Heart left ventricle (tissue), 16 donors: ENCODE data around the gene LRP1B. TPM values are rescaled to one million over a fixed set of nuclear protein-coding genes. Genes with fewer than 3 reads are reported as not detected.

Experiments
- ATAC-seq, 4 donors: fragments of 200-7000 bp; cut with Tn5 transposase; one replicate each; pipeline ENCODE4 v1.9.1; 2020 to 2022; ENCODE audit warnings: moderate library complexity in 4 of 4, mild to moderate bottlenecking in 3 of 4, moderate number of reproducible peaks in 1 of 4
- DNase-seq, 5 donors: peaks; one replicate each; pipeline ENCODE4 v3.0.0-alpha.2; 2020
- H3K27ac ChIP-seq, 12 donors: fragments of 200-600 bp; sonication (generic) in 4 of 12; one replicate each; pipeline versions ENCODE4 v1.5.0 to v1.8.0; 2016 to 2022; ENCODE audit warnings: mild to moderate bottlenecking in 2 of 12
- H3K27me3 ChIP-seq, 9 donors: fragments of 200-600 bp; sonication (generic) in 2 of 9; one replicate each; pipeline versions ENCODE4 v1.5.1 to v1.8.0; 2016 to 2022; ENCODE audit warnings: mild to moderate bottlenecking in 3 of 9
- H3K36me3 ChIP-seq, 9 donors: fragments of 200-600 bp; sonication (generic) in 2 of 9; one replicate each; pipeline versions ENCODE4 v1.5.0 to v1.8.0; 2018 to 2022; ENCODE audit warnings: mild to moderate bottlenecking in 2 of 9
- H3K4me1 ChIP-seq, 12 donors: fragments of 200-600 bp; sonication (generic) in 4 of 12; one replicate each; pipeline versions ENCODE4 v1.5.0 to v1.8.0; 2016 to 2022; ENCODE audit warnings: mild to moderate bottlenecking in 3 of 12
- H3K4me3 ChIP-seq, 12 donors: fragments of 200-600 bp; sonication (generic) in 4 of 12; one replicate each; pipeline versions ENCODE4 v1.5.0 to v1.8.0; 2017 to 2022; ENCODE audit warnings: mild to moderate bottlenecking in 9 of 12, moderate library complexity in 4 of 12
- H3K9me3 ChIP-seq, 12 donors: fragments of 200-600 bp; sonication (generic) in 4 of 12; one replicate each; pipeline versions ENCODE4 v1.5.0 to v1.8.0; 2016 to 2022; ENCODE audit warnings: mild to moderate bottlenecking in 1 of 12
- CTCF ChIP-seq, 12 donors: fragments of 200-600 bp; sonication (generic) in 4 of 12; IDR thresholded peaks; one replicate each; pipeline versions ENCODE4 v1.5.0 to v1.8.0; 2018 to 2022; ENCODE audit warnings: antibody characterized with exemption in 12 of 12, mild to moderate bottlenecking in 5 of 12
- POLR2A ChIP-seq, 2 donors: fragments of 450-650 bp; IDR thresholded peaks; one replicate each; pipeline ENCODE4 v1.6.1; 2017; ENCODE audit warnings: antibody characterized with exemption in 2 of 2, mild to moderate bottlenecking in 2 of 2, moderate library complexity in 2 of 2
- WGBS, 4 donors: extraction: QIAGEN DNeasy Blood & Tissue Kit in 2 of 4; methylation state at CpG; one replicate each; pipeline versions ENCODE4 v1.1.5 to v1.1.7; 2013 to 2018; 5-methylcytosine and 5-hydroxymethylcytosine counted together
- intact Hi-C, 10 donors: fragments of 100-400 bp; cut with DNase I; formaldehyde crosslinking; loops; one replicate each; pipeline versions ENCODE4 v1.11.1 to v1.14.2; 2022
- polyA plus RNA-seq, 2 donors: library from polyadenylated mRNA; stranded (reverse); fragments of 200-250 nt; gene quantifications; one replicate each; pipeline ENCODE4 v1.2.3, GENCODE V29; 2013
- total RNA-seq, 9 donors: library from RNA; depleted of rRNA in 2 of 9; stranded (reverse); fragments of >200 nt in 2 of 9; fragmentation: NEBNext Ultra II Directional in 3 of 9; extraction: Animal tissue kit (Norgen Biotek cat#: 25700) in 3 of 9; gene quantifications; one replicate each; pipeline versions ENCODE4 v1.1.0 to v1.2.4, GENCODE V29; 2016 to 2023
- donor health status: ischemic (EF 13 %, LVEDD 7.1; RV severe dilation, severe dysfunction).
- donor health status: healthy with polysubstance abuse.
- donor health status: DM: no; HTN: yes; CAD: no.
- donor health status: DM: no; HTN: no; CAD: no.
- donor health status: ischemic (EF 25% LVEDD 6.9; RV normal size, moderate dysfunction).
- donor health status: ischemic (EF 25% LVEDD 5.7; RV mildly dilated, moderate dysfunction).
- donor health status: healthy.
- donor health status: DM: yes; HTN: yes; CAD: no.
- donor health status: ischemic (EF 35%, LVEDD 5.7; RV mildly dilated, moderate dysfunction).
- donor health status: nonischemic (EF 11% LVEDD 7.7; RV severe dilation, severe dysfunction).
- donor health status: DM: yes; HTN: yes; CAD: no.
- donor health status: PGD.
- donor health status: ischemic (EF 29% LVEDD 5.4; RV normal size, mild dysfunction).
- donor health status: nonischemic (EF 23%, LVEDD 6.1; RV moderate dilation, normal function).

Gene LRP1B
- total and polyA plus RNA-seq, 11 donors = 0.01 to 0.19 (median 0.11) TPM; not detected in 2

GRCh38 chr2:141723814-141724213, 407.0 kb downstream of the LRP1B start:
- H3K36me3 ChIP-seq = no peaks in the 10 kb centered on the region
- DNase-seq (no peak), ATAC-seq (no peak)
- no peak overlapping the region for H3K4me3 ChIP-seq
- H3K27me3 ChIP-seq = no peaks in the 10 kb centered on the region
- 64 to 72% (median 65%) methylated on average over 2 of the region's 2 CpGs for WGBS, 4 donors
- no peaks in the 10 kb centered on the region for H3K9me3 ChIP-seq
- intact Hi-C loops = no loop called here
- H3K4me1 ChIP-seq = no peaks in the 10 kb centered on the region
- no peak overlapping the region for H3K27ac ChIP-seq
- TF ChIP-seq POLR2A (IDR thresholded peaks at IDR 0.05) = no peak
- no peak for TF ChIP-seq CTCF (IDR thresholded peaks at IDR 0.05)

DNA sequence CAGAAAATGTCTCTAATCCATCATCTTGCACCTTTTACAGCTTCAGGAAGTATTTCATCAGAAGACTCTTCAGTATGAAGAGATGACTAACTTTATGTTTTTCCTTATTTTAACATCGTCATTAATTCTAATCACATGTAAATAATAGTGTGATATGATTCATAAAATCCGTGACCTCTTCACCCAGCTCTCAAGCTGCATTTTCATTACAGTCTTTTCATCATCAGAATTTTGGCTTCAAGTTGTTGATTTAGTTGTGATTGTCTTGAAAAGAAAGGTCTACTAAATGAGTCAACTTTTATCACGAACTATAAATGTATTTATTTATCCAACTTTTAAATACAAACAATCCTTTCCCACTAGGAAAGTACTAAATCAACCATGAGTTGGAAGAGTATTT, 410.3 kb downstream of the LRP1B start:
- DNase-seq = no peak
- no peak for ATAC-seq
- no peak overlapping the region for H3K4me3 ChIP-seq
- no peaks in the 10 kb centered on the region for H3K36me3 ChIP-seq
- TF ChIP-seq POLR2A (IDR thresholded peaks at IDR 0.05) = no peak
- no peak overlapping the region for H3K27ac ChIP-seq
- intact Hi-C loops = no loop called here
- H3K27me3 ChIP-seq = no peaks in the 10 kb centered on the region
- no peaks in the 10 kb centered on the region for H3K9me3 ChIP-seq
- H3K4me1 ChIP-seq = no peaks in the 10 kb centered on the region
- 69 to 82% (median 75%) methylated on average over 3 of the region's 3 CpGs for WGBS, 4 donors

- ATAC-seq = no peak
Observed at GRCh38 chr2:141714496-141714895, 416.3 kb downstream of the LRP1B start.

GRCh38 chr2:141711627-141712026, 419.2 kb downstream of the LRP1B start:
- Histone ChIP-seq H3K36me3 (no peaks in the 10 kb centered on the region), H3K4me1 (no peaks in the 10 kb centered on the region), H3K4me3 (no peak overlapping the region), H3K27ac (no peak overlapping the region), H3K9me3 (no peaks in the 10 kb centered on the region), H3K27me3 (no peaks in the 10 kb centered on the region)
- DNase-seq (no peak), ATAC-seq (no peak)
- 38 to 56% (median 47%) methylated on average over 1 of the region's 1 CpG for WGBS, 4 donors
- intact Hi-C loops = no loop called here
- TF ChIP-seq CTCF (IDR thresholded peaks at IDR 0.05) (no peak), POLR2A (IDR thresholded peaks at IDR 0.05) (no peak)

More at GRCh38 chr2:141714496-141714895, 416.3 kb downstream of the LRP1B start:
- intact Hi-C loops = no loop called here
- no peaks in the 10 kb centered on the region for H3K27me3 ChIP-seq
- TF ChIP-seq CTCF (IDR thresholded peaks at IDR 0.05) (no peak), POLR2A (IDR thresholded peaks at IDR 0.05) (no peak)
- H3K36me3 ChIP-seq = no peaks in the 10 kb centered on the region
- DNase-seq = no peak
- no peaks in the 10 kb centered on the region for H3K9me3 ChIP-seq
- no peaks in the 10 kb centered on the region for H3K4me1 ChIP-seq
- no peak overlapping the region for H3K4me3 ChIP-seq
- 34 to 54% (median 44%) methylated on average over 1 of the region's 1 CpG for WGBS, 4 donors
- H3K27ac ChIP-seq = no peak overlapping the region

GRCh38 chr2:141710589-141711239, 420.1 kb downstream of the LRP1B start:
- intact Hi-C loops = no loop called here
- no peak for TF ChIP-seq CTCF (IDR thresholded peaks at IDR 0.05)
- TF ChIP-seq POLR2A (IDR thresholded peaks at IDR 0.05) = no peak
- ATAC-seq (no peak), DNase-seq (no peak)
- Histone ChIP-seq H3K27ac (no peak overlapping the region), H3K36me3 (no peaks in the 10 kb centered on the region), H3K4me3 (no peak overlapping the region), H3K9me3 (no peaks in the 10 kb centered on the region), H3K4me1 (no peaks in the 10 kb centered on the region), H3K27me3 (no peaks in the 10 kb centered on the region)
- 74 to 80% (median 76%) methylated on average over 3 of the region's 3 CpGs for WGBS, 4 donors
